ENCODE data around the gene MYO1D.

DNA sequence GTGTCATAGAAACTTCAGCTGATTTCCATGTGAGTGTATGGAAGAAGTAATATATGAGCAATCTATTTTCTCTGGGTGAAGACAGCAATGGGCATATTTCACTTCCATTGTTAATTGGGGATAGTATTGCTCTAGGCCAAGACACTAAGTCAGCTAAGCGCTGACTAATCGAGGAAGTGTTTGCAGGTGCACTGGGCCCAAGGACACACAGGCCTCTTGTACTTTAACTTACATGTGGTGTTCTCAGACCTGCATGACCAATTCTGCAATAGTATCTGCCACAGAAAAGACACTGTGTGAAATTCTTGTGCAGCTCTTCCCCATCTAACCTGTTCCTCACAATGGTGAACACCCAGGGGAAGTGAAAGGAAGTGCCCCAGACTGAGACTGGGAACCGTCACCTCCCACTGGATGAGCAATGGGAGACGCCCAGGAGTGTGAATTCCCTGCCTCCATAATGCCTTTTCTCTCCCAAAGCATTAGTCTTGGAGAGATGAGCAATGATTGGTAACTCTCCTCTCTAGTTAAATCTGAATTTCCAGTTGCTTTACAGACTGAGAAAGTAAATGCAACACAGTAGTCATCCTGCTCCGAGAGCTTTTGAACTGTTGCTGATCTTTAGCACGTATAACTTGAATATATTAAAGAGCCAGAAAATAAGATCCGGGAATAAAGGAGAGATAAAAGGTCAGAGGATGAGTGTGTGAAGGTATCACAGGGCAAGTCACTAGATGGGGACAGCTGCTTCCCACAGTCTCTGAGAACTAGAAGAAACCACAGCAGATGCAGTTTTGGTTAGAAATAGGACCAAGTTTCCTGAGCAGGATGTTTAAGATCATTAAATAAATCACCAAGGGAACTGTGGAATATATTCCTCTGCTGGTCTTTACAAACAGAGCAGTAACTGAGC lies 307.5 kb downstream of the MYO1D start:
- no peak for TF ChIP-seq RARB (CRISPR knock-in tag; IDR thresholded peaks at IDR 0.05)
- TF ChIP-seq, protein P1, sequence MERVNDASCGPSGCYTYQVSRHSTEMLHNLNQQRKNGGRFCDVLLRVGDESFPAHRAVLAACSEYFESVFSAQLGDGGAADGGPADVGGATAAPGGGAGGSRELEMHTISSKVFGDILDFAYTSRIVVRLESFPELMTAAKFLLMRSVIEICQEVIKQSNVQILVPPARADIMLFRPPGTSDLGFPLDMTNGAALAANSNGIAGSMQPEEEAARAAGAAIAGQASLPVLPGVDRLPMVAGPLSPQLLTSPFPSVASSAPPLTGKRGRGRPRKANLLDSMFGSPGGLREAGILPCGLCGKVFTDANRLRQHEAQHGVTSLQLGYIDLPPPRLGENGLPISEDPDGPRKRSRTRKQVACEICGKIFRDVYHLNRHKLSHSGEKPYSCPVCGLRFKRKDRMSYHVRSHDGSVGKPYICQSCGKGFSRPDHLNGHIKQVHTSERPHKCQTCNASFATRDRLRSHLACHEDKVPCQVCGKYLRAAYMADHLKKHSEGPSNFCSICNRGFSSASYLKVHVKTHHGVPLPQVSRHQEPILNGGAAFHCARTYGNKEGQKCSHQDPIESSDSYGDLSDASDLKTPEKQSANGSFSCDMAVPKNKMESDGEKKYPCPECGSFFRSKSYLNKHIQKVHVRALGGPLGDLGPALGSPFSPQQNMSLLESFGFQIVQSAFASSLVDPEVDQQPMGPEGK (CRISPR knock-in tag; IDR thresholded peaks at IDR 0.05; ENCODE audit: borderline replicate concordance) = no peak
- no peak for TF ChIP-seq TCF4 (CRISPR knock-in tag; IDR thresholded peaks at IDR 0.05; ENCODE audit: borderline replicate concordance)
- TF ChIP-seq ISL1 (CRISPR knock-in tag; IDR thresholded peaks at IDR 0.05) = no peak
- no peak for TF ChIP-seq ZFP30 (CRISPR knock-in tag; IDR thresholded peaks at IDR 0.05)
- no peak for TF ChIP-seq SNAI2 (CRISPR knock-in tag; IDR thresholded peaks at IDR 0.05)
- no peak for TF ChIP-seq ARNTL (CRISPR knock-in tag; IDR thresholded peaks at IDR 0.05; ENCODE audit: borderline replicate concordance, low read depth)
- no peak for TF ChIP-seq ZFP3 (CRISPR knock-in tag; IDR thresholded peaks at IDR 0.05)
- no peak for TF ChIP-seq TOX (CRISPR knock-in tag; IDR thresholded peaks at IDR 0.05; ENCODE audit: borderline replicate concordance)
